Keratinocyte (primary cell): ENCODE measurements around the gene IL15RA.

Source experiments
- CTCF ChIP-seq, 3 experiments: IDR thresholded peaks in 1 of 3; conservative IDR thresholded peaks in 1 of 3; optimal IDR thresholded peaks in 1 of 3; 2 replicates in 2 of 3; 3 replicates in 1 of 3; pipeline versions ENCODE3 to v1.5.1; 2011; ENCODE audit warnings: low read length in 3 of 3, mild to moderate bottlenecking in 3 of 3, moderate library complexity in 2 of 3, control low read depth in 1 of 3, inconsistent platforms in 1 of 3; ENCODE audit not compliant: insufficient read depth in 2 of 3; ENCODE audit errors: extremely low read depth in 1 of 3
- EZH2 ChIP-seq: IDR thresholded peaks from one replicate; pipeline ENCODE4 v1.6.1; 2012; ENCODE audit warnings: inconsistent platforms, mild to moderate bottlenecking, low read length, moderate library complexity

GRCh38 chr10:5932345-5932744 is 45.0 kb downstream of the IL15RA start:
- no peak for TF ChIP-seq EZH2
- TF ChIP-seq CTCF (optimal IDR thresholded peaks at IDR 0.05 in 1 of 3, IDR thresholded peaks at IDR 0.05 in 1 of 3, conservative IDR thresholded peaks at IDR 0.05 in 1 of 3; ENCODE audit: extremely low read depth in 1 of 3, insufficient read depth in 2 of 3, low read length in 3 of 3) = no peak
